ENCODE data around the gene MCFD2. TPM values are rescaled to one million over a fixed set of nuclear protein-coding genes. Genes with fewer than 3 reads are reported as not detected.
A peak's percentile ranks its signal among the peaks of the same experiment; 100 is the strongest.

The MCFD2 gene
- total RNA-seq, 3 donors from 2014 or later, result 83.0 to 94.8 (median 89.8) TPM

GRCh38 chr2:46871976-46872381 lies 43.6 kb downstream of the MCFD2 start:
- Histone ChIP-seq H3K9me3 (no peaks in the 10 kb centered on the region), H3K27ac (peak overlapping the region in 1 of 2 donors; percentile 12), H3K27me3 (no peaks in the 10 kb centered on the region), H3K36me3 (no peaks in the 10 kb centered on the region), H3K4me1 (peaks cover 0 to 10% of the 10 kb centered on the region in 2 donors), H3K4me3 (no peak overlapping the region)
- DNase-seq (ENCODE audit: low spot score in 2 of 2), result no peak
- TF ChIP-seq POLR2A (IDR thresholded peaks at IDR 0.05), result no peak
- TF ChIP-seq POLR2AphosphoS5 (IDR thresholded peaks at IDR 0.05), result no peak
- TF ChIP-seq CTCF (IDR thresholded peaks at IDR 0.05), result no peak
- intact Hi-C loops (cut with DNase I; ENCODE audit: low total_unique reads), result loop anchor here (10.0 kb wide), 1 partner anchor 227 kb away; no protein-coding TSS in a partner anchor

- Histone ChIP-seq H3K27ac (no peak overlapping the region), H3K4me1 (peaks cover 0 to 10% of the 10 kb centered on the region in 2 donors), H3K9me3 (no peaks in the 10 kb centered on the region), H3K27me3 (peaks cover 0 to 2% of the 10 kb centered on the region in 2 donors), H3K4me3 (no peak overlapping the region), H3K36me3 (no peaks in the 10 kb centered on the region)
- no peak for TF ChIP-seq POLR2A (IDR thresholded peaks at IDR 0.05)
- no peak for TF ChIP-seq CTCF (IDR thresholded peaks at IDR 0.05)
- no peak for TF ChIP-seq POLR2AphosphoS5 (IDR thresholded peaks at IDR 0.05)
- intact Hi-C loops (cut with DNase I; ENCODE audit: low total_unique reads), result loop anchor here (10.0 kb wide), 1 partner anchor 225 kb away; no protein-coding TSS in a partner anchor
- no peak for DNase-seq (ENCODE audit: low spot score in 2 of 2)
These were observed 45.4 kb downstream of the MCFD2 start for GRCh38 chr2:46870051-46870839.

GRCh38 chr2:46869621-46870020 lies 46.0 kb downstream of the MCFD2 start:
- intact Hi-C loops (cut with DNase I; ENCODE audit: low total_unique reads), result loop anchor here (10.0 kb wide), 1 partner anchor 225 kb away; no protein-coding TSS in a partner anchor
- no peak for DNase-seq (ENCODE audit: low spot score in 2 of 2)
- H3K4me1 ChIP-seq, result peaks cover 0 to 10% of the 10 kb centered on the region in 2 donors
- no peak overlapping the region for H3K27ac ChIP-seq
- no peak for TF ChIP-seq CTCF (IDR thresholded peaks at IDR 0.05)
- peaks cover 0 to 6% of the 10 kb centered on the region in 2 donors for H3K9me3 ChIP-seq
- H3K4me3 ChIP-seq, result no peak overlapping the region
- peaks cover 0 to 2% of the 10 kb centered on the region in 2 donors for H3K27me3 ChIP-seq
- no peaks in the 10 kb centered on the region for H3K36me3 ChIP-seq

- H3K4me1 ChIP-seq, result no peaks in the 10 kb centered on the region
- H3K27ac ChIP-seq, result peak overlapping the region; percentile 41 to 60
- DNase-seq (ENCODE audit: low spot score in 2 of 2), result peak in 1 of 2 donors; percentile 64
- TF ChIP-seq POLR2A (IDR thresholded peaks at IDR 0.05), result no peak
- no peak for TF ChIP-seq CTCF (IDR thresholded peaks at IDR 0.05)
- peak; percentile 40 to 54 (median 51) for TF ChIP-seq POLR2AphosphoS5 (IDR thresholded peaks at IDR 0.05)
- H3K9me3 ChIP-seq, result peaks cover 0 to 7% of the 10 kb centered on the region in 2 donors
- H3K4me3 ChIP-seq, result no peak overlapping the region
- H3K36me3 ChIP-seq, result no peaks in the 10 kb centered on the region
- intact Hi-C loops (cut with DNase I; ENCODE audit: low total_unique reads), result no loop called here
- peaks cover 0 to 2% of the 10 kb centered on the region in 2 donors for H3K27me3 ChIP-seq
These were observed 48.8 kb downstream of the MCFD2 start for GRCh38 chr2:46866770-46867246.

Data from breast epithelium (tissue), 4 donors.